ENCODE results near the gene SMAD6.

DNA sequence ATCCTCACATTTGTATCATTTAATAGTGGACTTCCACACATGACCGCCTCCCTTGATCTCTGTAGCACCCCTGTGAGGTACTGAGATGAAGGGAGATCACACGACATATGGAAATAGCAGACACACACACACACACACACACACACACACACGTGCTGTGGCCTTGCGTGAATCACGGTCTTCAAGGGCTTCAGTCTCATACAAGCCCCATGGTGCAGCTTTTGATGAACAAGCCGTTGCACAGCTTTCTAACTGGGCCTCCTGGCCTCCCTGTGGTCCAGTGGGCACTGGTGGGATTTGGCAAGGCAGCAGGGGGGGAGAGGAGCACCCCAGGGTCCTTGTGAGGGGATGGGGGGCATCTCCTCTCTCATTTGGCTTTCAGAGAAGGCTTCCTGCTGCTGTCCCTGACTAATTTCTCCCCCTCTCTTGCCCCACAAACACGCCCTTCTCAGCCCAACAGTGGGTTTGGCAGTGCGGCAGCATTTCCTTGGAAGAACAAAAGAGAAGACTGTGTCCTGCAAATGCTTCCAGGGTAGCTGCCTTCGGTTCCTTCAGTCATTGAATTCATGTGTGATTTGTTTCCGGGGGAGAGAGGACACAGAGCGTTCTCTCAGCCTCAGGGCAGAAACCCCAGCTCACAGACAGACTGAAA lies 98.7 kb downstream of the SMAD6 start:
- TF ChIP-seq, protein P1, sequence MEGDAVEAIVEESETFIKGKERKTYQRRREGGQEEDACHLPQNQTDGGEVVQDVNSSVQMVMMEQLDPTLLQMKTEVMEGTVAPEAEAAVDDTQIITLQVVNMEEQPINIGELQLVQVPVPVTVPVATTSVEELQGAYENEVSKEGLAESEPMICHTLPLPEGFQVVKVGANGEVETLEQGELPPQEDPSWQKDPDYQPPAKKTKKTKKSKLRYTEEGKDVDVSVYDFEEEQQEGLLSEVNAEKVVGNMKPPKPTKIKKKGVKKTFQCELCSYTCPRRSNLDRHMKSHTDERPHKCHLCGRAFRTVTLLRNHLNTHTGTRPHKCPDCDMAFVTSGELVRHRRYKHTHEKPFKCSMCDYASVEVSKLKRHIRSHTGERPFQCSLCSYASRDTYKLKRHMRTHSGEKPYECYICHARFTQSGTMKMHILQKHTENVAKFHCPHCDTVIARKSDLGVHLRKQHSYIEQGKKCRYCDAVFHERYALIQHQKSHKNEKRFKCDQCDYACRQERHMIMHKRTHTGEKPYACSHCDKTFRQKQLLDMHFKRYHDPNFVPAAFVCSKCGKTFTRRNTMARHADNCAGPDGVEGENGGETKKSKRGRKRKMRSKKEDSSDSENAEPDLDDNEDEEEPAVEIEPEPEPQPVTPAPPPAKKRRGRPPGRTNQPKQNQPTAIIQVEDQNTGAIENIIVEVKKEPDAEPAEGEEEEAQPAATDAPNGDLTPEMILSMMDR (IDR thresholded peaks at IDR 0.05): no peak
- TF ChIP-seq POLR2A (IDR thresholded peaks at IDR 0.05): no peak
